Esophagus squamous epithelium (tissue), 4 donors: ENCODE results near the gene S100A11.

Experiments
- POLR2A ChIP-seq, 4 donors: fragments of 450-650 bp; IDR thresholded peaks; one replicate each; pipeline ENCODE4 v1.6.1; 2017; ENCODE audit warnings: antibody characterized with exemption in 4 of 4, mild to moderate bottlenecking in 4 of 4, moderate library complexity in 3 of 4
- TF ChIP-seq, protein P1 (sequence below), 6 experiments: fragments of 450-650 bp in 4 of 6; fragments of 200-600 bp in 2 of 6; sonication (generic) in 2 of 6; IDR thresholded peaks; one replicate each; pipeline ENCODE4 v1.5.1; 2016 to 2019; ENCODE audit warnings: antibody characterized with exemption in 6 of 6, mild to moderate bottlenecking in 4 of 6, moderate library complexity in 4 of 6

DNA sequence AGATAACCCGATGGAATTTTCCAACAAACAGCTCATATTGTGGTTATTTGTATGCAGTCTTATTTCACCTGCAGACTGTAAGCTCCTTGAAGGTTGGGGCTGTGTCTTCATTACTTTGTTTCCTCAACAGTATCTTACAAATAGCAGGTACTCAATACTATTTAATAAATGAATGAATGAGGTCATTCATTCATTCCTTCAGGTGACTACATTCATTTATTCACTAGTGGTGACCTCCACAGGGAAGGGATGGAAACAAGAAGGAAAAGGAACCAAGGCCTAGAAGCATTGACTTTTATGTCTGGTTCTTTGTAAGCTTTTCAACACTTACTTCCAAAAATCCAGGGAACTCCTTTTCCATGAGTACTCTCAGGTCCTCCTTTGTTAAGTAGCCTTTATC is 51.0 kb downstream of the S100A11 start:
- TF ChIP-seq, protein P1, sequence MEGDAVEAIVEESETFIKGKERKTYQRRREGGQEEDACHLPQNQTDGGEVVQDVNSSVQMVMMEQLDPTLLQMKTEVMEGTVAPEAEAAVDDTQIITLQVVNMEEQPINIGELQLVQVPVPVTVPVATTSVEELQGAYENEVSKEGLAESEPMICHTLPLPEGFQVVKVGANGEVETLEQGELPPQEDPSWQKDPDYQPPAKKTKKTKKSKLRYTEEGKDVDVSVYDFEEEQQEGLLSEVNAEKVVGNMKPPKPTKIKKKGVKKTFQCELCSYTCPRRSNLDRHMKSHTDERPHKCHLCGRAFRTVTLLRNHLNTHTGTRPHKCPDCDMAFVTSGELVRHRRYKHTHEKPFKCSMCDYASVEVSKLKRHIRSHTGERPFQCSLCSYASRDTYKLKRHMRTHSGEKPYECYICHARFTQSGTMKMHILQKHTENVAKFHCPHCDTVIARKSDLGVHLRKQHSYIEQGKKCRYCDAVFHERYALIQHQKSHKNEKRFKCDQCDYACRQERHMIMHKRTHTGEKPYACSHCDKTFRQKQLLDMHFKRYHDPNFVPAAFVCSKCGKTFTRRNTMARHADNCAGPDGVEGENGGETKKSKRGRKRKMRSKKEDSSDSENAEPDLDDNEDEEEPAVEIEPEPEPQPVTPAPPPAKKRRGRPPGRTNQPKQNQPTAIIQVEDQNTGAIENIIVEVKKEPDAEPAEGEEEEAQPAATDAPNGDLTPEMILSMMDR (IDR thresholded peaks at IDR 0.05), result no peak
- no peak for TF ChIP-seq POLR2A (IDR thresholded peaks at IDR 0.05)
